ENCODE data around the gene SURF4. TPM values are rescaled to one million over a fixed set of nuclear protein-coding genes. Genes with fewer than 3 reads are reported as not detected.

The SURF4 gene
- total RNA-seq, 2 experiments from 2014 or later: 249 to 260 TPM

- Mint-ChIP-seq H3K36me3 (ENCODE audit: low read depth) (peaks cover 79% of the 10 kb centered on the region), H3K4me1 (peaks cover 68% of the 10 kb centered on the region), H3K27ac (peak overlapping the region; percentile 84), H3K9me3 (no peaks in the 10 kb centered on the region), H3K27me3 (no peaks in the 10 kb centered on the region), H3K4me3 (peak overlapping the region; percentile 72)
- ChIA-PET POLR2A (interaction anchor here (1.7 to 11.6 kb wide), 3 partner anchors 12 to 339 kb away, joined by 5 to 397 read pairs (median 277); partner anchors contain the start of genes GTF3C5, MED22, RPL7A and SURF1), CTCF (interaction anchor here (3.0 to 6.3 kb wide), 2 partner anchors 14 to 21 kb away, joined by 22 to 59 read pairs; partner anchors contain the start of genes MED22, RPL7A, SURF1 and SURF2)
- no peak for DNase-seq
These were observed 6.4 kb downstream of the SURF4 start for GRCh38 chr9:133369422-133369821.

- H3K27ac Mint-ChIP-seq: peak overlapping the region; percentile 84
- H3K4me3 Mint-ChIP-seq: peak overlapping the region; percentile 29
- peaks cover 83% of the 10 kb centered on the region for H3K36me3 Mint-ChIP-seq (ENCODE audit: low read depth)
- no peaks in the 10 kb centered on the region for H3K27me3 Mint-ChIP-seq
- peaks cover 60% of the 10 kb centered on the region for H3K4me1 Mint-ChIP-seq
- no peaks in the 10 kb centered on the region for H3K9me3 Mint-ChIP-seq
- no peak for DNase-seq
- ChIA-PET POLR2A (interaction anchor here (1.1 to 11.5 kb wide), 2 partner anchors 11 to 20 kb away, joined by 3 to 277 read pairs; partner anchors contain the start of genes MED22, RPL7A, SURF1 and SURF2), CTCF (interaction anchor here (1.1 kb wide), 1 partner anchor 11 kb away, joined by 4 read pairs; no protein-coding TSS in a partner anchor)
These were observed 7.5 kb downstream of the SURF4 start for GRCh38 chr9:133368249-133368881.

- no peak for DNase-seq
- no peaks in the 10 kb centered on the region for H3K27me3 Mint-ChIP-seq
- no peak overlapping the region for H3K4me3 Mint-ChIP-seq
- peaks cover 83% of the 10 kb centered on the region for H3K36me3 Mint-ChIP-seq (ENCODE audit: low read depth)
- H3K4me1 Mint-ChIP-seq: peaks cover 55% of the 10 kb centered on the region
- POLR2A ChIA-PET: interaction anchor here (0.9 to 3.5 kb wide), 4 partner anchors 11 to 20 kb away, joined by 3 to 25 read pairs (median 10); partner anchors contain the start of genes MED22, RPL7A, SURF1 and SURF2
- CTCF ChIA-PET: interaction anchor here (1.1 kb wide), 1 partner anchor 11 kb away, joined by 4 read pairs; no protein-coding TSS in a partner anchor
- no peak overlapping the region for H3K27ac Mint-ChIP-seq
- H3K9me3 Mint-ChIP-seq: no peaks in the 10 kb centered on the region
These were observed 8.1 kb downstream of the SURF4 start for GRCh38 chr9:133367778-133368177.

- no peak overlapping the region for H3K4me3 Mint-ChIP-seq
- no peaks in the 10 kb centered on the region for H3K27me3 Mint-ChIP-seq
- DNase-seq: no peak
- no peaks in the 10 kb centered on the region for H3K9me3 Mint-ChIP-seq
- no peak overlapping the region for H3K27ac Mint-ChIP-seq
- peaks cover 82% of the 10 kb centered on the region for H3K36me3 Mint-ChIP-seq (ENCODE audit: low read depth)
- H3K4me1 Mint-ChIP-seq: peaks cover 51% of the 10 kb centered on the region
- POLR2A ChIA-PET: interaction anchor here (0.9 to 3.5 kb wide), 4 partner anchors 8 to 19 kb away, joined by 3 to 25 read pairs (median 16); partner anchors contain the start of genes MED22, RPL7A, SURF1 and SURF2
- CTCF ChIA-PET: no interaction called here
These were observed 8.6 kb downstream of the SURF4 start for GRCh38 chr9:133367221-133367620.

GRCh38 chr9:133366435-133366834, 9.4 kb downstream of the SURF4 start:
- ChIA-PET CTCF (no interaction called here), POLR2A (interaction anchor here (1.3 to 3.5 kb wide), 4 partner anchors 8 to 18 kb away, joined by 7 to 25 read pairs (median 16); partner anchors contain the start of genes MED22, RPL7A, SURF1 and SURF2)
- Mint-ChIP-seq H3K9me3 (no peaks in the 10 kb centered on the region), H3K4me3 (no peak overlapping the region), H3K27ac (no peak overlapping the region), H3K27me3 (no peaks in the 10 kb centered on the region), H3K36me3 (ENCODE audit: low read depth) (peaks cover 86% of the 10 kb centered on the region), H3K4me1 (peaks cover 50% of the 10 kb centered on the region)
- DNase-seq: no peak

GRCh38 chr9:133362359-133363044, 13.4 kb downstream of the SURF4 start:
- no peak for DNase-seq
- H3K27me3 Mint-ChIP-seq: no peaks in the 10 kb centered on the region
- H3K4me1 Mint-ChIP-seq: peaks cover 40% of the 10 kb centered on the region
- ChIA-PET POLR2A (interaction anchor here (1.8 to 3.9 kb wide), 5 partner anchors 9 to 14 kb away, joined by 6 to 25 read pairs (median 16); partner anchors contain the start of genes MED22 and RPL7A), CTCF (interaction anchor here (0.5 to 0.9 kb wide), 2 partner anchors 9 to 415 kb away, joined by 3 read pairs; no protein-coding TSS in a partner anchor)
- H3K36me3 Mint-ChIP-seq (ENCODE audit: low read depth): peaks cover 67% of the 10 kb centered on the region
- H3K4me3 Mint-ChIP-seq: no peak overlapping the region
- H3K9me3 Mint-ChIP-seq: no peaks in the 10 kb centered on the region
- H3K27ac Mint-ChIP-seq: no peak overlapping the region

GRCh38 chr9:133361507-133362092, 14.3 kb downstream of the SURF4 start:
- CTCF ChIA-PET: interaction anchor here (0.9 kb wide), 1 partner anchor 10 kb away, joined by 3 read pairs; no protein-coding TSS in a partner anchor
- POLR2A ChIA-PET: interaction anchor here (1.2 to 8.5 kb wide), 5 partner anchors 10 to 14 kb away, joined by 4 to 277 read pairs (median 17); partner anchors contain the start of genes MED22, RPL7A, STKLD1 and SURF4
- Mint-ChIP-seq H3K27ac (no peak overlapping the region), H3K4me3 (no peak overlapping the region), H3K27me3 (no peaks in the 10 kb centered on the region), H3K4me1 (peaks cover 42% of the 10 kb centered on the region), H3K36me3 (ENCODE audit: low read depth) (peaks cover 61% of the 10 kb centered on the region), H3K9me3 (no peaks in the 10 kb centered on the region)
- DNase-seq: no peak

GRCh38 chr9:133360400-133361393, 15.2 kb downstream of the SURF4 start:
- Mint-ChIP-seq H3K4me3 (no peak overlapping the region), H3K9me3 (no peaks in the 10 kb centered on the region), H3K36me3 (ENCODE audit: low read depth) (peaks cover 52% of the 10 kb centered on the region), H3K27me3 (no peaks in the 10 kb centered on the region), H3K4me1 (peaks cover 42% of the 10 kb centered on the region), H3K27ac (peak overlapping the region; percentile 36)
- ChIA-PET POLR2A (interaction anchor here (1.0 to 8.5 kb wide), 4 partner anchors 10 to 42 kb away, joined by 3 to 277 read pairs (median 4); partner anchors contain the start of genes MED22, RPL7A, STKLD1 and SURF4), CTCF (interaction anchor here (1.5 kb wide), 1 partner anchor 10 kb away, joined by 6 read pairs; no protein-coding TSS in a partner anchor)
- no peak for DNase-seq

- Mint-ChIP-seq H3K9me3 (no peaks in the 10 kb centered on the region), H3K36me3 (ENCODE audit: low read depth) (peaks cover 41% of the 10 kb centered on the region), H3K4me3 (no peak overlapping the region), H3K4me1 (peaks cover 51% of the 10 kb centered on the region), H3K27ac (peak overlapping the region; percentile 59), H3K27me3 (no peaks in the 10 kb centered on the region)
- CTCF ChIA-PET: interaction anchor here (0.6 to 1.5 kb wide), 3 partner anchors 11 to 100 kb away, joined by 3 to 6 read pairs (median 3); partner anchors contain the start of genes CACFD1 and SURF6
- no peak for DNase-seq
- POLR2A ChIA-PET: interaction anchor here (1.0 to 8.5 kb wide), 4 partner anchors 9 to 43 kb away, joined by 3 to 277 read pairs (median 4); partner anchors contain the start of genes STKLD1 and SURF4
These were observed 16.3 kb downstream of the SURF4 start for GRCh38 chr9:133359399-133360175.

- Mint-ChIP-seq H3K9me3 (no peaks in the 10 kb centered on the region), H3K27me3 (no peaks in the 10 kb centered on the region), H3K36me3 (ENCODE audit: low read depth) (peaks cover 32% of the 10 kb centered on the region), H3K4me1 (peaks cover 56% of the 10 kb centered on the region), H3K4me3 (peak overlapping the region; percentile 72), H3K27ac (peak overlapping the region; percentile 59)
- ChIA-PET CTCF (interaction anchor here (0.5 to 5.9 kb wide), 7 partner anchors 9 to 444 kb away, joined by 3 to 59 read pairs (median 4); partner anchors contain the start of genes MED22 and RPL7A), POLR2A (interaction anchor here (0.7 to 8.5 kb wide), 5 partner anchors 9 to 23 kb away, joined by 4 to 277 read pairs (median 20); partner anchors contain the start of genes MED22, RPL7A, STKLD1 and SURF4)
- no peak for DNase-seq
These were observed 18.2 kb downstream of the SURF4 start for GRCh38 chr9:133357656-133358055.
